IPS-NIHi11 (cell line): Measurements from ENCODE around the gene METTL2A.
A peak's percentile ranks its signal among the peaks of the same experiment; 100 is the strongest.
"Not testable (repeated sequence)": the region's sequence is repeated elsewhere in the genome, so short reads cannot be mapped to it uniquely, and the experiment has no call there.

Source experiments
- DNase-seq: peaks from one replicate; pipeline ENCODE4 v3.0.0; 2012; ENCODE audit warnings: mixed read lengths, low spot score

Gene METTL2A, protein sequence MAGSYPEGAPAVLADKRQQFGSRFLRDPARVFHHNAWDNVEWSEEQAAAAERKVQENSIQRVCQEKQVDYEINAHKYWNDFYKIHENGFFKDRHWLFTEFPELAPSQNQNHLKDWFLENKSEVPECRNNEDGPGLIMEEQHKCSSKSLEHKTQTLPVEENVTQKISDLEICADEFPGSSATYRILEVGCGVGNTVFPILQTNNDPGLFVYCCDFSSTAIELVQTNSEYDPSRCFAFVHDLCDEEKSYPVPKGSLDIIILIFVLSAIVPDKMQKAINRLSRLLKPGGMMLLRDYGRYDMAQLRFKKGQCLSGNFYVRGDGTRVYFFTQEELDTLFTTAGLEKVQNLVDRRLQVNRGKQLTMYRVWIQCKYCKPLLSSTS

GRCh38 chr17:62423647-62424461, at the start of gene METTL2A:
METTL2A (plus strand) TSS chr17:62423897; CDS start chr17:62423903, 6 bp downstream.
- peak; percentile 82 for DNase-seq

DNA sequence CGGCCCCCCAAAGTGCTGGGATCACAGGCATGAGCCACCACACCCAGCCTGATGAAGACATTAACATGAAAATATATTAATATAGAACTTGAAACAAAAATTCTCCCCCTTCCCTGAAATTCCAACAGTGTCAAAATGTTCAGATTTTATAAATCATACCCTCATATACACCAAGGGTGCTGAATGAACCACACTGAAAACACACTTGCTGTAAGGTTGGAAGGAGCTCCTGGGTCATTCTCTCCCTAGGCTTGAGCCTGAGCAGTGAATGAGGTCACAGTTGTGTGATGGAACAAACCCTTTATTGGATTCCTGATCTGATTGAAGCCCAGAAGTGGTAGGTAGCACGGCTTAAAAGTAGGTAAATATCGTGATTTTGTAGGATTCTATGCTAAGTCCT, 43.4 kb upstream of the METTL2A start, which contains the start of gene EFCAB3:
Gene EFCAB3, plus strand, starts transcription at position 301 of the 400 bp plus-strand sequence. CDS start 2,427 bp downstream, outside the sequence.
- DNase-seq = no peak

DNA sequence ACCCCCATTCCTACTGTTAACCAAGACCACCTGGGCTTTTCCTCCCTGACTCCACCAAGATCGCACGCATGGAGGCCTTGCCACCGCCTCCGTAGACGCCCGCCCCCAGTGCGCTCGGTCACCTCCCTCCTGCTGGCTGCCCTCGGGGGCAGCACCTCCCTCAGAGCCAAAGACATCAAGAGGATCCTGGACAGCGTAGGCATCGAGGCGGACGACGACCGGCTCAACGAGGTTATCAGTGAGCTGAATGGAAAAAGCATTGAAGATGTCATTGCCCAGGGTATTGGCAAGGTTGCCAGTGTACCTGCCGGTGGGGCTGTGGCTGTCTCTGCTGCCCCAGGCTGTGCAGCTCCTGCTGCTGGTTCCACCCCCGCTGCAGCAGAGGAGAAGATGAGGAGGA, 42.1 kb upstream of the METTL2A start:
- no peak for DNase-seq

GRCh38 chr17:62388856-62389255, 34.8 kb upstream of the METTL2A start:
- no peak for DNase-seq

GRCh38 chr17:62392908-62393307, 30.8 kb upstream of the METTL2A start:
- DNase-seq = no peak

GRCh38 chr17:62398891-62399290, 24.8 kb upstream of the METTL2A start:
- no peak for DNase-seq

DNA sequence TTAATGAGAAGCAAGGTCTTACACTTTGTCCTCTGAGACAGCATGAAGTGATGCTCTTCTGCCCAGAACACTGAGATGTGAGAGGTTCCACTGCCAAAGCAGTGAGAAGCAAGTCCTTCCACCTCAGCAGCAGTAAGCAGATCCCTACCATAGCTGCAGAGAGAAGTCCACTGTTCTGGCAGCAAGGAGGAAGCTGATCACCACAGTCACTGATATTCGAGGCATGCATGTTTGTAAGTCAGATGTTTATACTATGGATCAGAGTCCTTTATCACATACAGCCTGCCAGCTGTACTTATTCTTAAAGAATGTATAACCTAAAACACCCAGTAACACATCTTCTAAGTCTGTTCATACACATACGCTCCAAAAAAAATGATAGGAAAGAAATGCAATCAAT, 18.2 kb upstream of the METTL2A start:
- DNase-seq = no peak

DNA sequence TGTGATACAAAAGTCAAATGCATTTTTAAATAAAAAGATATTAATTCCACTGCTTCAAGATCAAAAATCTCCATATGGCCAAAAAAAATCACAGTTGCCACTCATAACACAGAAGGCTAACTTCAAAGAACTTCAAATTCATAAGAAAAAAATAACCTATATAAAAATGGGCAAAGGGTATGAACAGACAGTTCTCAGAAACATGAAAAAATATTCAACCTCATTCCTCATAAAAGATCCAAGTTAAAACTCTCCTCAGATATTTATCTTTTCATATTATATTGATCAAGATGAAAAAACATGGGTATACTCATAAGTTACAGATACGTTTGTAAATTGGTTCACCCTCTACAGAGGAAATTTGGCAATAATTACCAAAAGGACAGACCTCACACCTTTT, 10.6 kb upstream of the METTL2A start:
- not testable (repeated sequence) for DNase-seq

DNA sequence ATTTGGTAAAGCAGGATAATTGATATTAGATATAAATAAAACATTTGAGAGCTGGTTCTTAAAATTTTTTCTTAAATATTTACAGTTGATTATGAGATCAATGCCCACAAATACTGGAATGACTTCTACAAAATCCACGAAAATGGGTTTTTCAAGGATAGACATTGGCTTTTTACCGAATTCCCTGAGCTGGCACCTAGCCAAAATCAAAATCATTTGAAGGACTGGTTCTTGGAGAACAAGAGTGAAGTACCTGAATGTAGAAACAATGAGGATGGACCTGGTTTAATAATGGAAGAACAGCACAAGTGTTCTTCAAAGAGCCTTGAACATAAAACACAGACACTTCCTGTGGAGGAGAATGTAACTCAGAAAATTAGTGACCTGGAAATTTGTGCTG, 2.5 kb downstream of the METTL2A start:
- not testable (repeated sequence) for DNase-seq

GRCh38 chr17:62435251-62435650, 11.6 kb downstream of the METTL2A start:
- not testable (repeated sequence) for DNase-seq

DNA sequence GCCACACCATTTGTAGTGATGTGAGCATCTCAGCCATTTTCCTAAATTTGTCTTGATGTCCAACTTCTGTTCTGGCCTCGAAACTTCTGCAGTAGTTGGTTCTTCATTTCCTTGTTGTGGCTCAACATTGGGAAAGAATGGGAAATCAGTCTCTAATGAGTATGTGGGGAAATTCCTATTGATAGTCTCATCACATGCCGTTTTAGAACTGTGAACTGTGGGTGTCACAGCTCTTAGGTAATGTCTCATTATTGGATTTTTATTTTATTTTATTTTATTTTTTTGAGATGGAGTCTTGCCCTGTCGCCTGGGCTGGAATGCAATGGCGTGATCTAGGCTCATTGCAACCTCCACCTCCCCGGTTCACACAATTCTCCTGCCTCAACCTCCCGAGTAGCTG, 17.5 kb downstream of the METTL2A start:
- not testable (repeated sequence) for DNase-seq

GRCh38 chr17:62444063-62444462, 20.4 kb downstream of the METTL2A start:
- no peak for DNase-seq

- not testable (repeated sequence) for DNase-seq
Measured at GRCh38 chr17:62445791-62446190, 22.1 kb downstream of the METTL2A start.

GRCh38 chr17:62452195-62452594, 28.5 kb downstream of the METTL2A start:
- DNase-seq = not testable (repeated sequence)

DNA sequence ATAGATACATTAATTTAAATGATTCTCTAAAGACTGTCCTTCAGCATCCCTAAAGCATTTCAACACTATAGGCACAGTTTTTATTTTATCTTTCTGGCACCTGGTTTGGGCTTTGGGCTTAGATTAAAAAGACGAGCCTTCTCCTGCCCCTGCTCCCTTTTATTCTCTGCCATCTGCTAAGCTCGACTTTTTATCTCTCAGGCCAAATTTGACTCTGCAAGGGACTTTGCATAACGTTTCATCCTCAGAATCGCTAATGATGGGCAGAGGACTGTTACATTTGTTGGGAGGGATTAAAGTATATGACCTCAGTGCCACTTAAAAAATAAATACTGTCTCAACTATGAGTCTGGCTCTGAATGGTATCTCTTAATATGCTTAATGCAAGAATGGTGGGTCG, 29.3 kb downstream of the METTL2A start:
- not testable (repeated sequence) for DNase-seq

- DNase-seq = not testable (repeated sequence)
Measured at GRCh38 chr17:62453656-62454055, 30.0 kb downstream of the METTL2A start.

DNA sequence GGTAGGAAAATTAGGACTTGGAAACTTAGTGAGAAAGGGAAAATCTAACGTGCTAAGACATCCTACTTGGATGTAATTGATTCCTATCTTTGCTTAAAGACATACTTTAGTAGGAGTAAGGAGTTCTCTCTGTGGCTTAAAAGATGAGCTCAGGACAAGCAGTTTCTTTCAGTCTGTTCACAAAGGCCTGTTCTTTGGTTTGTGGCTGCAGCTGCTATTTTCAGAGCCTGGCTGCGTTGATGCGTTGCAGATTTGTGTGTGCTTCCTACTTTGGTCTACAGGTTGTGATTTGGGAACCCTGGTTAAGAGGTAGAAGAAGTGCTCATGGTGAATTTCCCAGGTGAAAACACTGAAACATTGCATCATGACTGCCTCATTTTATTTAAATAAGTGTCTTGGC, 30.4 kb downstream of the METTL2A start:
- DNase-seq = not testable (repeated sequence)

DNA sequence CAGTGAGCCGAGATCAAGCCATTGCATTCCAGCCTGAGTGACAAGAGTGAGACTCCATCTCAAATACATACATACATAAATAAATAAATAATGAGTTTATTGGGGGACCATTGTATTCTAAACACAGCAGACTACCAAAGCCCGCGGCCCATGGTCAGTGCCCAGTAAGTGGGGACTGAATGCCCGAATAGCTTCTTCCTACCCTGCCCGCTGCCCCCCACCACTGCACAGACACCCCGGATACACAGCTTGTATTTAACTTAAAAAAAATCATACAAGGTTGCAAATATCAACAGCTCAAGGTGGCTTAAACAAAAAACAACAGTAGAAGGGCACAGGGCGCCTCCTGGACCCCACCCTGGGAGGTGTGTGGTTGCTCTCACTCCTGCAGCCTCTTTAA, 32.3 kb downstream of the METTL2A start:
- DNase-seq = no peak

DNA sequence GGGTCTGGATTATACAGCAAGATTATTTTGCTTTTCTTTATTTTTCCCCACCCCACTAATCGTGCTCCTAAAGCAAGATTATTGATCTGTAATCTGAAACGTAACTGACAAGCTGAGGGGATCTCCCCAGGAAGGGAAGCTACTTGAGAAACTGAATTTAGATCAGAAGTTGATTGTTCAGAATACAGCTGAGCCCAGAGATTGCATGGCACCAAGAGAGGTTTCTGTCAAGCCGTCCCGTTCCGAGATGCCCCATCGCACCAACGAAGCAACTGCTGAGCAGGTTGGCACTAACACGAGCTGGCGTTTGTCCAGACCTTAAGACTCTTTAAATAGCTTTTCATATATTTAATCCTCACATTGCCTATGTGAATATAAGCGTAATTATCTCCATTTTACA, 34.8 kb downstream of the METTL2A start:
- not testable (repeated sequence) for DNase-seq

DNA sequence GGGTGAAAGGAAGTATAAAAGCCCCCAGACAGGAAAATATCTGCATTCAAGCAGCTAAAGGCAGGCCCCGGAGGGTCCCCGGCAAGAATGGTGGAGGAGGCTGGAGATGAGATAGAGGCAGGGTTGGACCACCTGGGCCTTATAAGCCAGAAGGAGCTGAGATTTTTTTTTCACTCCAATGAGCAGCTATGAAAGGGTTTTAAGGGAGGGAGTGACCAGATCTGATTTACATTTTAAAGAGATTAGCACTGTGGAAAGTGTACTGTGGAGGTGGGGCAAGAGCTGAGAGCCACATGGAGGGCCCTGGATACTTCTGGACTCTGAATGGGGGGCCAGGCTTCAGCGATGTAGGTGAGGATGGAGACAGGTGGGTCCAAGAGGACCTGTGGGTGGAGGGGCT, 40.7 kb downstream of the METTL2A start:
- not testable (repeated sequence) for DNase-seq

DNA sequence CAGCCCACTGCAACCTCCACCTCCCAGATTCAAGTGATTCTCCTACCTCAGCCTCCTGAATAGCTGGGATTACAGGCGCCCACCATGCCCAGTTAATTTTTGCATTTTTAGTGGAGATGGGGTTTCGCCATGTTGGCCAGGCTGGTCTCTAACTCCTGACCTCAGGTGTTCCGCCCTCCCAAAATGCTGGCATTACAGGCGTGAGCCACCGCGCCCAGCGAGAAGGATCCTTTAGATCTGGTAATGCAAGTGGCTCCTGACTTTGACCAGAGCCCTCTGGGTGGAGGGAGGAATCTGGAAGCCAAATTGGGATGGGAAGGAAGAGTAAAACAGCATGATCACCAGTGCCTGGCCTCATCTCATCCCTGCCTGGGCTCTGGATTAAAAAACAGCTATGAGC, 41.6 kb downstream of the METTL2A start:
- not testable (repeated sequence) for DNase-seq

DNA sequence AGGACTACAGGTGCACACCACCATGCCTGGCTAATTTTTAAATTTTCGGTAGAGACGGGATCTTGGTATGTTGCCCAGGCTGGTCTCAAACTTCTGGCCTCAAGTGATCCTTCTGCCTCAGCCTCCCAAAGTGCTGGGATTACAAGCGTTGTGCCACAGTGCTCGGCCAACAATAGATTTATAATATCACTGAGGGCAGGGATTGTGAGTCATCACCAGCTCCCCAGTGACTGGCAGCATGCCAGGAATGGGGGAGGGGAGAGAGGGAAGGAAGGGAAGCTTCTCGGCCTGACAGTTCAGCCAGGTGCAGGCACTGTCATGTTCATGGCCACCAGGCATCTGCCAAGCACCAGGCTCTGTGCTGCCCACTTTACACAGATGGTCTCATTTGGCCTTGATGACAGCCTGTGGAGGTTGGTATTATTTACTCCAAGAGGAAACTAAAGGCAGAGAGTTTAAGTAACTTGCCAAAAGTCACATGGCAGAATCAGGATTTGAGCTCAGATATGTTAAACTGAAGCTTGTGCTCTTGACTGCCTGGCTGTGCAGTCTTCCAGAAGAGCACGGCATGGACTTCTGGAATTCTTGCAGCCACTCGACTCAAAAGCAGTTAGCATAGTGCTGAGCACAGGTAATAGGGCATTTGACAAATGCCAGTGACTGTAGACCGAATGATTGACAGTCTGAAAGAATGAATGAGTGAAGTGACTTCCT, 47.1 kb downstream of the METTL2A start:
- peak; percentile 10 for DNase-seq
